Measurements from ENCODE around the gene SLIT3. TPM values are rescaled to one million over a fixed set of nuclear protein-coding genes. Genes with fewer than 3 reads are reported as not detected.

SLIT3 gene
- total RNA-seq, 1 experiment from 2014 or later: 0.92 TPM

- Mint-ChIP-seq H3K9me3 (no peaks in the 10 kb centered on the region), H3K4me1 (peaks cover 33 to 40% of the 10 kb centered on the region in 2 experiments), H3K36me3 (ENCODE audit: insufficient read depth in 1 of 3, low read depth in 3 of 3) (no peaks in the 10 kb centered on the region), H3K27ac (no peak overlapping the region; a peak in 1 of 7 replicates), H3K4me3 (no peak overlapping the region), H3K27me3 (ENCODE audit: low read depth) (peaks cover 21% of the 10 kb centered on the region)
- H3K79me2 ChIP-seq (ENCODE audit: insufficient read depth, low read length): no peaks in the 10 kb centered on the region
- no peak overlapping the region for H3K23ac ChIP-seq (ENCODE audit: insufficient read length, low read depth, low read length)
- no peak overlapping the region for H4K91ac ChIP-seq (ENCODE audit: insufficient read length, low read depth, low read length)
- no peak overlapping the region for H2BK12ac ChIP-seq (ENCODE audit: insufficient read length, low read depth, low read length)
- no peaks in the 10 kb centered on the region; the same call in 1 of the 2 replicates for H3K4me1 ChIP-seq (ENCODE audit: insufficient read depth, low read length)
- no peak overlapping the region for H2AFZ ChIP-seq (ENCODE audit: low read length)
- no peaks in the 10 kb centered on the region for H4K20me1 ChIP-seq (ENCODE audit: control insufficient read depth, insufficient read depth, insufficient read length)
- H4K5ac ChIP-seq (ENCODE audit: insufficient read length, low read depth, low read length): no peak overlapping the region
- TF ChIP-seq CTCF (conservative IDR thresholded peaks at IDR 0.05): no peak
- no CpG with 5 or more reads among the region's 11 CpGs for WGBS (ENCODE audit: extremely low coverage, insufficient read length, low lambda C conversion rate)
- no peak overlapping the region for H3T11ph ChIP-seq (ENCODE audit: low read length)
- H3K9me3 ChIP-seq (ENCODE audit: control insufficient read depth, low read depth, low read length): no peaks in the 10 kb centered on the region
- H3K4me2 ChIP-seq (ENCODE audit: insufficient read depth, insufficient read length, low read length): no peak overlapping the region
- no peaks in the 10 kb centered on the region for H3K27me3 ChIP-seq (ENCODE audit: insufficient read depth, low read length)
- H2BK20ac ChIP-seq (ENCODE audit: low read depth, low read length, poor library complexity, severe bottlenecking): no peak overlapping the region
- H4K8ac ChIP-seq (replicated peaks; ENCODE audit: insufficient read length, low read depth, low read length): no peak overlapping the region
- no peak overlapping the region for H3K18ac ChIP-seq (ENCODE audit: insufficient read length, low read depth, low read length)
- H2BK120ac ChIP-seq (ENCODE audit: low read depth, low read length, poor library complexity, severe bottlenecking): no peak overlapping the region
- H2AK5ac ChIP-seq (ENCODE audit: insufficient read length, low read length): no peak overlapping the region
- no peak overlapping the region for H3K27ac ChIP-seq (ENCODE audit: insufficient read length, low read depth, low read length)
- H3K56ac ChIP-seq (ENCODE audit: insufficient read length, low read depth, low read length): no peak overlapping the region
- no peak overlapping the region for H3K14ac ChIP-seq (ENCODE audit: insufficient read depth, low read length)
- no peak overlapping the region for H3K9ac ChIP-seq (ENCODE audit: extremely low read depth, insufficient read length, low read length)
- no peak overlapping the region for H3K4ac ChIP-seq (ENCODE audit: low read depth, low read length)
- H3K79me1 ChIP-seq (ENCODE audit: insufficient read depth, low read depth, low read length, poor library complexity, severe bottlenecking): no peaks in the 10 kb centered on the region
- H3K23me2 ChIP-seq (ENCODE audit: insufficient read length, low read depth, low read length, poor library complexity, severe bottlenecking): no peaks in the 10 kb centered on the region
- no peak overlapping the region for H2BK15ac ChIP-seq (ENCODE audit: low read depth, low read length)
- no peak overlapping the region for H2BK5ac ChIP-seq (ENCODE audit: insufficient read length, low read length)
- DNase-seq: no peak
These were observed 423.6 kb downstream of the SLIT3 start for GRCh38 chr5:168877132-168877892.
